Panc1 (cell line): ENCODE data around the gene ITGB8. TPM values are rescaled to one million over a fixed set of nuclear protein-coding genes. Genes with fewer than 3 reads are reported as not detected.
"Not testable (repeated sequence)": the region's sequence is repeated elsewhere in the genome, so short reads cannot be mapped to it uniquely, and the experiment has no call there.

Experiments used
- ATAC-seq: fragments of 200-7000 bp; cut with Tn5 transposase; 2 replicates; pipeline ENCODE4 v1.9.1; 2020; ENCODE audit warnings: mild to moderate bottlenecking, moderate library complexity
- BruUV-seq: library from RNA; stranded (reverse); fragments of 400-500 nt; replicated peaks from 2 replicates; lab custom pipeline; 2021; lab: Mats Ljungman, UMichigan
- CTCF ChIA-PET: fragments of 300-600 bp; sonication (Branson Sonifier 250); formaldehyde crosslinking; loops from one replicate; lab custom pipeline; 2022; ENCODE audit warnings: antibody characterized with exemption; lab: Charles Lee
- POLR2A ChIA-PET: fragments of 300-600 bp; sonication (Branson Sonifier 250); formaldehyde crosslinking; loops from one replicate; lab custom pipeline; 2022; ENCODE audit warnings: antibody characterized with exemption; lab: Charles Lee
- DNase-seq: peaks from one replicate; pipeline ENCODE4 v3.0.0-alpha.2; 2010; ENCODE audit warnings: low read depth, low spot score
- H3K27ac ChIP-seq: 2 replicates; pipeline ENCODE4 v1.5.1; 2011; ENCODE audit warnings: mild to moderate bottlenecking, low read length, inconsistent platforms
- H3K27me3 ChIP-seq: fragments of 200-500 bp; sonication (Bioruptor generic); 2 replicates; pipeline ENCODE4 v1.6.0; 2014; ENCODE audit warnings: low read length, inconsistent platforms; ENCODE audit not compliant: control insufficient read depth, insufficient read depth
- H3K36me3 ChIP-seq: fragments of 200-500 bp; sonication (Bioruptor generic); 2 replicates; pipeline ENCODE4 v1.5.1; 2014; ENCODE audit warnings: inconsistent platforms, mild to moderate bottlenecking, low read length, moderate library complexity; ENCODE audit not compliant: control insufficient read depth, insufficient read depth
- H3K4me1 ChIP-seq: 2 replicates; pipeline ENCODE4 v1.5.1; 2011; ENCODE audit warnings: inconsistent platforms, mild to moderate bottlenecking, low read length, moderate library complexity; ENCODE audit not compliant: control insufficient read depth, insufficient read depth
- H3K4me3 ChIP-seq, 2 experiments: 2 replicates each; pipeline ENCODE4 v1.5.1; 2011 to 2012; ENCODE audit warnings: low read depth in 2 of 2, low read length in 2 of 2, mild to moderate bottlenecking in 2 of 2, inconsistent platforms in 1 of 2, moderate library complexity in 1 of 2
- H3K9me3 ChIP-seq: fragments of 200-500 bp; sonication (Bioruptor generic); 2 replicates; pipeline ENCODE4 v1.5.1; 2014; ENCODE audit warnings: low read depth, mild to moderate bottlenecking, inconsistent platforms, low read length, moderate library complexity; ENCODE audit not compliant: control insufficient read depth, insufficient read depth
- POLR2AphosphoS5 ChIP-seq: IDR thresholded peaks from 2 replicates; pipeline ENCODE4 v1.6.1; 2012; ENCODE audit warnings: mild to moderate bottlenecking, low read depth, low read length, moderate library complexity
- SIN3A ChIP-seq: IDR thresholded peaks from 2 replicates; pipeline ENCODE4 v1.6.1; 2012; ENCODE audit warnings: low read depth, mild to moderate bottlenecking, low read length, moderate library complexity, borderline replicate concordance; ENCODE audit not compliant: insufficient read depth
- TCF7L2 ChIP-seq: IDR thresholded peaks from 2 replicates; pipeline ENCODE4 v1.6.1; 2011; ENCODE audit warnings: mild to moderate bottlenecking, low read depth, low read length, inconsistent platforms
- in situ Hi-C: cut with HindIII; loops from 2 replicates; pipeline ENCODE4 v1.10.0; 2016; ENCODE audit warnings: low sequenced_read_pairs, low pct_unique_long_range_greater_than_20kb
- intact Hi-C: fragments of 100-400 bp; cut with micrococcal nuclease; formaldehyde crosslinking; loops from one replicate; pipeline ENCODE4 v1.10.0; 2022; ENCODE audit not compliant: unreplicated experiment
- total RNA-seq: library from RNA; stranded (reverse); gene quantifications from one replicate; pipeline ENCODE4 v1.2.1, GENCODE V29; 2021; ENCODE audit not compliant: unreplicated experiment
- TF ChIP-seq, protein P1 (sequence below), 2 experiments: IDR thresholded peaks; 2 replicates each; pipeline ENCODE4 v1.6.1; 2011 to 2012; ENCODE audit warnings: low read depth in 2 of 2, control low read depth in 1 of 2, low read length in 1 of 2, mild to moderate bottlenecking in 1 of 2, moderate library complexity in 1 of 2; ENCODE audit not compliant: insufficient read depth in 1 of 2
- TF ChIP-seq, protein P2 (sequence below): fragments of 450-650 bp; IDR thresholded peaks from 2 replicates; pipeline ENCODE4 v1.5.1; 2017; ENCODE audit warnings: mild to moderate bottlenecking

ITGB8 gene
- total RNA-seq, 1 experiment from 2014 or later: 4.9 TPM

DNA sequence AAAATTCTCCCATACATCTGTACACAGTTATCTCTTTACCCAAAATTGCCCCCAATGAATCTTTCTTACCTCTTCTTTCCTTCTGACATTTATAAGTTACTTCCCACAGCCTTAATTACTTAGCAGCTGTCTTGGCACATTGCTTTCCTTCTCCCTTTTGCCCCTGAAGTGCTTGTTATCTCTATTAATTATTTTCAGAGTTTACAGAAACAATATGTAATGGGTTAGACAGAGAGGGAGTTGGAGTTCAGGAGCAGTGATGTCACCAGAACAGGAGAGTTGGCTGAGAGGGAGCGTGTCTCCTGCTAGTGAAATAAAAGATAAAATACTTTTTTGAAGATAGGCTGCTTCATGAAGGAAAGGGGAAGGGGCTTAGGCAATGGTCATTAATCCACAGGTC, 57.4 kb downstream of the ITGB8 start:
- intact Hi-C loops (no loop called here), in situ Hi-C loops (no loop called here)
- ATAC-seq (no peak), DNase-seq (no peak)
- no TSS peak for BruUV-seq
- Histone ChIP-seq H3K36me3 (no peaks in the 10 kb centered on the region; the same call in 1 of the 2 replicates), H3K9me3 (no peaks in the 10 kb centered on the region), H3K27me3 (no peaks in the 10 kb centered on the region), H3K27ac (no peak overlapping the region), H3K4me1 (peaks cover 3% of the 10 kb centered on the region; the same call in 1 of the 2 replicates), H3K4me3 (no peak overlapping the region)
- ChIA-PET POLR2A (no interaction called here), CTCF (no interaction called here)
- TF ChIP-seq, protein P1, sequence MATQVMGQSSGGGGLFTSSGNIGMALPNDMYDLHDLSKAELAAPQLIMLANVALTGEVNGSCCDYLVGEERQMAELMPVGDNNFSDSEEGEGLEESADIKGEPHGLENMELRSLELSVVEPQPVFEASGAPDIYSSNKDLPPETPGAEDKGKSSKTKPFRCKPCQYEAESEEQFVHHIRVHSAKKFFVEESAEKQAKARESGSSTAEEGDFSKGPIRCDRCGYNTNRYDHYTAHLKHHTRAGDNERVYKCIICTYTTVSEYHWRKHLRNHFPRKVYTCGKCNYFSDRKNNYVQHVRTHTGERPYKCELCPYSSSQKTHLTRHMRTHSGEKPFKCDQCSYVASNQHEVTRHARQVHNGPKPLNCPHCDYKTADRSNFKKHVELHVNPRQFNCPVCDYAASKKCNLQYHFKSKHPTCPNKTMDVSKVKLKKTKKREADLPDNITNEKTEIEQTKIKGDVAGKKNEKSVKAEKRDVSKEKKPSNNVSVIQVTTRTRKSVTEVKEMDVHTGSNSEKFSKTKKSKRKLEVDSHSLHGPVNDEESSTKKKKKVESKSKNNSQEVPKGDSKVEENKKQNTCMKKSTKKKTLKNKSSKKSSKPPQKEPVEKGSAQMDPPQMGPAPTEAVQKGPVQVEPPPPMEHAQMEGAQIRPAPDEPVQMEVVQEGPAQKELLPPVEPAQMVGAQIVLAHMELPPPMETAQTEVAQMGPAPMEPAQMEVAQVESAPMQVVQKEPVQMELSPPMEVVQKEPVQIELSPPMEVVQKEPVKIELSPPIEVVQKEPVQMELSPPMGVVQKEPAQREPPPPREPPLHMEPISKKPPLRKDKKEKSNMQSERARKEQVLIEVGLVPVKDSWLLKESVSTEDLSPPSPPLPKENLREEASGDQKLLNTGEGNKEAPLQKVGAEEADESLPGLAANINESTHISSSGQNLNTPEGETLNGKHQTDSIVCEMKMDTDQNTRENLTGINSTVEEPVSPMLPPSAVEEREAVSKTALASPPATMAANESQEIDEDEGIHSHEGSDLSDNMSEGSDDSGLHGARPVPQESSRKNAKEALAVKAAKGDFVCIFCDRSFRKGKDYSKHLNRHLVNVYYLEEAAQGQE (IDR thresholded peaks at IDR 0.05; ENCODE audit: insufficient read depth in 1 of 2, low read depth in 2 of 2, low read length in 1 of 2): no peak
- TF ChIP-seq SIN3A: no peak
- no peak for TF ChIP-seq TCF7L2
- TF ChIP-seq, protein P2, sequence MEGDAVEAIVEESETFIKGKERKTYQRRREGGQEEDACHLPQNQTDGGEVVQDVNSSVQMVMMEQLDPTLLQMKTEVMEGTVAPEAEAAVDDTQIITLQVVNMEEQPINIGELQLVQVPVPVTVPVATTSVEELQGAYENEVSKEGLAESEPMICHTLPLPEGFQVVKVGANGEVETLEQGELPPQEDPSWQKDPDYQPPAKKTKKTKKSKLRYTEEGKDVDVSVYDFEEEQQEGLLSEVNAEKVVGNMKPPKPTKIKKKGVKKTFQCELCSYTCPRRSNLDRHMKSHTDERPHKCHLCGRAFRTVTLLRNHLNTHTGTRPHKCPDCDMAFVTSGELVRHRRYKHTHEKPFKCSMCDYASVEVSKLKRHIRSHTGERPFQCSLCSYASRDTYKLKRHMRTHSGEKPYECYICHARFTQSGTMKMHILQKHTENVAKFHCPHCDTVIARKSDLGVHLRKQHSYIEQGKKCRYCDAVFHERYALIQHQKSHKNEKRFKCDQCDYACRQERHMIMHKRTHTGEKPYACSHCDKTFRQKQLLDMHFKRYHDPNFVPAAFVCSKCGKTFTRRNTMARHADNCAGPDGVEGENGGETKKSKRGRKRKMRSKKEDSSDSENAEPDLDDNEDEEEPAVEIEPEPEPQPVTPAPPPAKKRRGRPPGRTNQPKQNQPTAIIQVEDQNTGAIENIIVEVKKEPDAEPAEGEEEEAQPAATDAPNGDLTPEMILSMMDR: no peak
- TF ChIP-seq POLR2AphosphoS5: no peak

DNA sequence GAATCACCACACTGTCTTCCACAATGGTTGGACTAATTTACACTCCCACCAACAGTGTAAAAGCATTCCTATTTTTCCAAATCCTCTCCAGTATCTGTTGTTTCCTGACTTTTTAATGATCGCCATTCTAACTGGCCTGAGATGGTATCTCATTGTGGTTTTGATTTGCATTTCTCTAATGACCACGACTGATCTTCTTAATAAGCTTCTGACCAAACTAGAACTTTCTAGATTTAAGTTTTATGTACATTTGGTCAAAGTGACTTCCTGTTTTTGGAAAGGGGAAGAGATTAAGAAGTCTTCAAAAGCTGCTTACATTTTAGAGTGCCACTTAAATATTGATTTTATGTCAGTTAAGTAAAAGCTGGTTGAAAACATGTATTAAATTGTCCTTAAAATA, 58.5 kb downstream of the ITGB8 start:
- BruUV-seq, DNase-seq, POLR2A ChIA-PET, H3K27ac ChIP-seq, CTCF ChIA-PET, H3K36me3 ChIP-seq, H3K27me3 ChIP-seq, H3K4me3 ChIP-seq, H3K4me1 ChIP-seq, in situ Hi-C loops, intact Hi-C loops, H3K9me3 ChIP-seq, ATAC-seq: not testable (repeated sequence)

DNA sequence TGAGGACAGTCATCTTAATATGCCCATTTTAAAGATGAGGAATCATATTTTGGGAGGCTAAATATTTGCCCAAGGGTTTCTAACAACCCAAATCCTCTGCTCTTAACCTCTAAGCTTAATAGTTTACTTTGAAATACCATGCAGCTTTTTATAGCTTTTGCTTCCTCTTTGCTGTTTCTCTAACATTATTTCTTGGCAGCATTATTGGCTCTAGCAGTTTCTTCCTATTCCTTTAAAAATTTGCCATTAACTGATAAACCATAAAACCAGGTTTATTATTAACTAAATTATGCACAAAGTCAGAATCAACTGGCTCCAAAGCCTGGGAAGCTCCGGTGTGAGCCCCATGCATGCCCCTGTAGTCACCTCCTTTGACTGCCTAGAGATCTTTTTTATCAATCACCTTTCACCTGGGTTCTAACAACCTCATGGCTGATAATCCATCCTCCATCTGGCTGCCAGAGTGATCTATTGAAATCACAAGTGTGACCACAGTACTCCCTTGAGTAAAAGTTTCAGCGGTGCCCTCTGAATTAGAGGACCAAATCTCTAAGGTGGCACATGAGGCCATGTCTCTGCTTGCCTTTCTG, 62.4 kb downstream of the ITGB8 start:
- no peak for DNase-seq
- no peaks in the 10 kb centered on the region for H3K36me3 ChIP-seq
- BruUV-seq: no TSS peak

More for the DNA sequence above, 62.4 kb downstream of the ITGB8 start:
- Histone ChIP-seq H3K4me1 (no peaks in the 10 kb centered on the region), H3K9me3 (no peaks in the 10 kb centered on the region), H3K27me3 (no peaks in the 10 kb centered on the region), H3K27ac (no peak overlapping the region), H3K4me3 (no peak overlapping the region)
- ChIA-PET POLR2A (no interaction called here), CTCF (interaction anchor here (0.6 kb wide), 1 partner anchor 146 kb away, joined by 5 read pairs; no protein-coding TSS in a partner anchor)
- intact Hi-C loops (no loop called here), in situ Hi-C loops (no loop called here)
- ATAC-seq: no peak
- no peak for TF ChIP-seq TCF7L2
- no peak for TF ChIP-seq POLR2AphosphoS5
- TF ChIP-seq, protein P1 (IDR thresholded peaks at IDR 0.05; ENCODE audit: insufficient read depth in 1 of 2, low read depth in 2 of 2, low read length in 1 of 2): no peak
- TF ChIP-seq, protein P2: no peak
- TF ChIP-seq SIN3A: no peak
